ENCODE measurements around the gene ZNF740.

DNA sequence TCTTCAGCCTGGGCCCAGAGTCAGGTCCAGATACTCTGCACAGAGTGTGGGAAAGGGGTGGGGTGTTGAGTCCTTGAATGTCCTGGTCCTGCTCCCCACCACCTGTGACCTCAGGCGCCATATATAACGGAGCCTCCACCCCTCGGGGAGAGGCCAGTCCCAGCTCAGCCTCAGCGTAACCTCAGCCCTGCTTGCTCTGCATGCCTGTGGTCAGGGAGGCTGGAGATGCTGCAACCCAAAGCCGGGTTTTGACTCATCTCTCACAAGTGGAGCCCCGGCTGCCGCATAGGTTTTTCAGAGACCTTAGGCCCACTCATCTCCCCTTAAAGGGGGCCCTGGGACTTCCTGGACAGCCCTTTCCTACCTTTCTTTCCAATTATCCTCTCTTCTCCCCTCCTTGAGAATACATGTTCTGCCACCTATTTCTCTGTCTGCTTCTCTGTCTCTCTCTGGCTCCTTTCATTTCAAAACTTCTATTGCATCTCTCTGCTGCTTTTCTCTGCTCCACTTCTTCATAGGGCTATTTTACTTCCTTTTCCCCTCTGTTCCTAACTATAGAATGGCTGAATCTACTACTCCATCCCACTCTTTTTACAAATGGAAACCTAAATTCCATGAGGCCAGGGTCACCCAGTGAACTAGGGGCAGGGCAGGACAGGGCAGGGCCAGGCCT is 25.4 kb downstream of the ZNF740 start:
- TF ChIP-seq, protein P1, sequence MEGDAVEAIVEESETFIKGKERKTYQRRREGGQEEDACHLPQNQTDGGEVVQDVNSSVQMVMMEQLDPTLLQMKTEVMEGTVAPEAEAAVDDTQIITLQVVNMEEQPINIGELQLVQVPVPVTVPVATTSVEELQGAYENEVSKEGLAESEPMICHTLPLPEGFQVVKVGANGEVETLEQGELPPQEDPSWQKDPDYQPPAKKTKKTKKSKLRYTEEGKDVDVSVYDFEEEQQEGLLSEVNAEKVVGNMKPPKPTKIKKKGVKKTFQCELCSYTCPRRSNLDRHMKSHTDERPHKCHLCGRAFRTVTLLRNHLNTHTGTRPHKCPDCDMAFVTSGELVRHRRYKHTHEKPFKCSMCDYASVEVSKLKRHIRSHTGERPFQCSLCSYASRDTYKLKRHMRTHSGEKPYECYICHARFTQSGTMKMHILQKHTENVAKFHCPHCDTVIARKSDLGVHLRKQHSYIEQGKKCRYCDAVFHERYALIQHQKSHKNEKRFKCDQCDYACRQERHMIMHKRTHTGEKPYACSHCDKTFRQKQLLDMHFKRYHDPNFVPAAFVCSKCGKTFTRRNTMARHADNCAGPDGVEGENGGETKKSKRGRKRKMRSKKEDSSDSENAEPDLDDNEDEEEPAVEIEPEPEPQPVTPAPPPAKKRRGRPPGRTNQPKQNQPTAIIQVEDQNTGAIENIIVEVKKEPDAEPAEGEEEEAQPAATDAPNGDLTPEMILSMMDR (optimal IDR thresholded peaks at IDR 0.05 in 1 of 3, IDR thresholded peaks at IDR 0.05 in 1 of 3, conservative IDR thresholded peaks at IDR 0.05 in 1 of 3; ENCODE audit: extremely low read depth in 1 of 3, insufficient read depth in 2 of 3, low read length in 3 of 3) = no peak
- TF ChIP-seq EZH2 (IDR thresholded peaks at IDR 0.05; ENCODE audit: low read length) = no peak
